Body of pancreas (tissue), 4 donors: ENCODE data around the gene SYNE1.

Experiments used
- CTCF ChIP-seq, 7 experiments: fragments of 450-650 bp in 4 of 7; fragments of 200-600 bp in 3 of 7; sonication (generic) in 3 of 7; IDR thresholded peaks; one replicate each; pipeline ENCODE4 v1.5.1; 2016 to 2019; ENCODE audit warnings: antibody characterized with exemption in 7 of 7
- POLR2A ChIP-seq, 3 donors: fragments of 450-650 bp; IDR thresholded peaks; one replicate each; pipeline ENCODE4 v1.6.1; 2016; ENCODE audit warnings: antibody characterized with exemption in 3 of 3, mild to moderate bottlenecking in 2 of 3

DNA sequence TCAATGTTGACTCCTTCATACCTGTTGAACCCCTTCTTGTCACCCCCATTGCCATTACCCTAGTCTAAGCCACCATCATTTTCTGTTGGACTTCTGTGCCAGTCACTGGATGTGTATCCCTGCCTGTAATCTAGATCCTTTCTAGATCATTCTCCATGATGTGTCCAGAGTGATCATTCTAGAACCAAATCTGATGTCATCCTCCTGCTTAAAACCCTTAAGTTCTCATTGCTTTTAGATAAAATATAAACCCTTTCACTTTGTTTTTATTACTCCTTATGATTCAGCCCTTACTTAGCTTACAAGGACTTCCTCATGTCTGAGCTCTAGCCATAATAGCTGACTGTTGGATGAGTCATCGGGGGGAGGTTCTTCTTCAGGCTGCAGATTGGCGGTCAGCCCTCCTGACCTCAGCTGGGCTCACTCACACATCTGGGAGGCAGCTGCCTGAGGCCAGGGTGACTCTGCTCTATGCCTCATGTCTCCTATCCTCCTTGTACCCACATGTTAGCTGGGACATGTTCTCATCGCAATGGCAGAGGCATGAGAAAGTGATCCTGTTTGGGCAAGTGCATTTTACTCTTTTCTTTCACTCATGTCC lies 542.1 kb downstream of the SYNE1 start:
- TF ChIP-seq POLR2A (IDR thresholded peaks at IDR 0.05) (no peak), CTCF (IDR thresholded peaks at IDR 0.05) (no peak)
